Dermis blood vessel endothelial cell (primary cell): ENCODE measurements around the gene SPARC. TPM values are rescaled to one million over a fixed set of nuclear protein-coding genes. Genes with fewer than 3 reads are reported as not detected.

Source experiments
- DNase-seq: peaks from one replicate; pipeline ENCODE4 v3.0.0; 2010
- total RNA-seq: library from RNA; depleted of rRNA; stranded (reverse); fragments of >200 nt; gene quantifications from 2 replicates; pipeline ENCODE4 v1.2.3, GENCODE V29; 2014

The SPARC gene
- total RNA-seq, 1 donor from 2014 or later = 756 TPM

- DNase-seq = no peak
Measured at GRCh38 chr5:151657114-151657513, 29.6 kb downstream of the SPARC start.

DNA sequence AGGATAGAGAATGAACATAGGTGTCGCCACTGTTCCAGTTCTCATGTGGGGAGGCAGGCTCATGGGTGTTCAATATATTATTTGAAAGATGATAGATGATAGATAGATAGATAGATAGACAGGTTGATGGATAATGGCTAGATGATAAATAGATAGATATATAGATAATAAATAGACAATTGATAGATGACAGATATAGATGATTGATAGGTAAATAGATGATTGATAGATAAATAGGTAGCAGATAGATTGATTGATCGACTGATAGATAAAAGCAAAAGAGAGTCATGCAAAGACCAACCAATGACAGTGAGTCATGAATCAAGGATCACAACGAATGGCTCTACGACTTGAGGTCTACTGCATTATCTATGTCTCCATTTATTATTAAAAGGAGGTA is 30.4 kb downstream of the SPARC start:
- DNase-seq = no peak

GRCh38 chr5:151651997-151652645 is 34.6 kb downstream of the SPARC start:
- DNase-seq = peak; percentile 88

DNA sequence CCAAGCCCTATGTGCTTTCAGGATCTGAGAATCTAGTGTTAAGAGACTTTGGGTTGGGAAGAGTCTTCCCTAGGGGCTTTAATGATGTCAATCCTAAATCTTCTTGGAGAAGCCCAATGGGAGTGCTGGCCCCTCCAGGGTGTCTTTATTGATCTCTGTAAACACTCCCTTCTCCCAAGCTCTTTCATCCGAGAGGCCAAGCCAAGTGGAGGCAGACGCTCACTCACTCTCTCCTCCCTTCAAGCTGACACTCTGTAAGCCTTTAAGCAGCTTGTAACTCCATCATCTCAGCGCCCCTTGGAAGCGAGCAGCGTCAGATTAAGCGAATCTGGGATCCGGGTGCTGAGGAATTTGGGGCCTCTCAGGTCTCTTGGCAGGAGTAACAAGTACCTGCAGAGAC is 37.7 kb downstream of the SPARC start:
- DNase-seq = no peak

DNA sequence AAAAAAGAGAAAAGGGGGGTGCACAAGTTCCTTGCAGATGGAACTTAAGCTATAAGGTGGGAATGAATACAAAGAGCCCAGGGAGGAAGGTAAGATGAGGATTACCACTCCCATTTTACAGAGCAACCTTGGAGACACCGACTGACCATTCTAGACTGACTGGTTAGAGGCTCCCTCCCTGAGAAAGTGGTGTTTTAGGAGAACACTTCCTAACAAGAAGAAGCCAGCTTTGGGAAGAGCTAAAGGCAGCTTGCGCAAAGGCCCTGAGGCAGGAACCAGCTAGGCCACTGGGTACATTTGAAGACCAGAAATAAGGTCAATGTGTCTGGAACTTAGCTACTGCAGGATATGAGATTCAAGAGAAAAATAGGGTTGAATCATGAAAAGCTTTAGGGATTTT is 38.6 kb downstream of the SPARC start:
- no peak for DNase-seq

DNA sequence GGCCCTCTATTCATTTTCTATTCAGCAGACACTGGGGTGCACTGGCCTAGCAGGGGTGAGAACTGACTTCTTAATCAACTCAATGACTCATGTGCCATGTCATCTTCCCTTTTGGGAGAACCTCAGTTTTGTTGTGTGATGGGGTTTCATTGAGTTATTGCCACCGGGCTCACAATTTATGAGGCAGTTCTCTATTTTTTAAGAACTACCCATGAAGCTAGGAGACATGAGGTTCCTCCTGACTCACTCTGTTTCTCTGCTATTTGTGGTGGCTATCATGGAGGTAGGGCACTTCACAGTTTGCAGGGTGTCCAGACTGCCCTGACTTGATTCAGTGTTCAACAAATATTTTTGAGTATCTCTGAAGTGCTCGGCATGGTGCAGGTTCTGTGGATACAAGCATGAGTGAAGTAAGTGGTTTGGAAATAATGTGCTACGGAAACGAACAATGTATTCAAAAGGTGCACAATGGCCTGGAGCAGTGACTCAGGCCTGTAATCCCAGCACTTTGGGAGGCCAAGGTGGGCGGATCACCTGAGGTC is 39.3 kb downstream of the SPARC start:
- DNase-seq = no peak

GRCh38 chr5:151646334-151646733 is 40.4 kb downstream of the SPARC start:
- no peak for DNase-seq

DNA sequence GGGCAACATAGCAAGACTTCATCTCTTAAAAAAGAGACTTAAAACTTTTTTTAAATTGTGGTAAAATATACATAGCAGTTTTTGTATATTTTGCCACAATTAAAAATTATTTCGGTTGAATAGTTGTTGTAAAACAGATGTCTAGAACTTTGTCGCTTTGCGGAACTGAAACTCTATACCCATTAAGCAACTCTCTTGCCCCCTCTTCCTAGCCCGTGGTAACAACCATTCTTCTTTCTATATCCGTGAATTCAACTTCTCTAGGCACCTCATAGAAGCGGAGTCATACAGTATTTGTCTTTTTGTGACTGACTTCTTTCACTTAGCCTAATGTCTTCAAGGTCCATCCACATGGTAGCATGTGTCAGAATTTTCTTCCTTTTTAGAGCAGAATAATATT is 43.3 kb downstream of the SPARC start:
- DNase-seq = no peak

- no peak for DNase-seq
Measured at GRCh38 chr5:151642472-151643140, 44.1 kb downstream of the SPARC start.

DNA sequence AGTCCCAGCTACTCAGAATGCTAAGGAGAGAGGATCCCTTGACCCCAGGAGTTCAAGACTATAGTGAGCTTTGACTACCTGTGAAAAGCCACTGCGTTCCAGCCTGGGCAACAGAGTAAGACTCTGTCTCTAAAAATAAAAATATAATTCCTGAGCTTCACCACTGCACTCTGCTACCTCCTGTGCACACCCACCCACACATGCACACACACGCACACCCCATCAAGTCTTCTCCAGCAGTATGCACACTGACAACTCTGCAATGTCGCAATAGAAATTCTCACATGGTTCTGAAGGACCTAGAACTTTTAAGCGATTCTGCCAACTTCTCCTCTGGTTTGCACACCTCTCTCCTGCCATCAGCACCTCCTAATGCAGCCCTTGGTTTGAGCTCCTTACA is 48.1 kb downstream of the SPARC start:
- no peak for DNase-seq

GRCh38 chr5:151637676-151638075 is 49.0 kb downstream of the SPARC start:
- no peak for DNase-seq

DNA sequence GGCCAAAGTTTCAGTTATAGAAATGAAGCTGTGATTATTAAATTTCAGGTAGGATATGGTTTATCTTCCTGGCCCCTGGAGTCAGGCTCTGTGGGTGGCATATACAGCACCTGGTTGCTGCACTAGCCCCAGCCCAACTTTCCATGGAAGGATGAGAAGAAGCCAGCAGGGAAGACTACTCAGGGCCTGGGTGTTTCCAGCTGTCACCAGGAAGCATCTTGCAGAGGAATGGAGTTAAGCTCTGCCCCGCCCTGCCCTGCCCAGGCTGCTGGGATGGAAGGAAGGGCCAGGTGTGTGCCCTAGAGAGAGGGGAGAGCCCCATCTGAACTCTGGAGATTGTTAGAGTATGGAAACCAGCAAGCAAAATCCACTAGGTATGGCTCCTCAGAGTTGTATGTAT is 52.8 kb downstream of the SPARC start:
- no peak for DNase-seq

GRCh38 chr5:151632941-151633340 is 53.8 kb downstream of the SPARC start:
- no peak for DNase-seq

DNA sequence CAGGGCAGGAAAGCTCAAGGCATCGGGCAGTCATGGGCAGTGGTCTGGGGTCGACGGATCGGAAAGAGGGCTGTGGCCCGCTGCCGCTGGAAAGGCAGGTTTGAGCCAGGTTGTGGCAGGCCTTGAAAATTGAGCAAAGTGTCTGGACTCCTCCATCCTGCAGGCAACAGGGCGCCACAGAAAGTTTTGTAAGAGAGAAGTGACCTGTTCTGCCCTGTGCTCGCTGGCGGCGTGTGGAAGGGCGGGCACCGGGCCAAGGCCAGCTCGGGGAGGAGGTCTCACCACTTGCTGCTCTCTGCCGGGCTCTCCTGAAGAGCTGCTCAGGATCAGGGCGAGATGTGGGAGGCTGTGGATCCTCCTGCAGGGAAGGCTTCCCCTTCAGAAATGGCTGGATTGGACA is 54.2 kb downstream of the SPARC start:
- DNase-seq = no peak

DNA sequence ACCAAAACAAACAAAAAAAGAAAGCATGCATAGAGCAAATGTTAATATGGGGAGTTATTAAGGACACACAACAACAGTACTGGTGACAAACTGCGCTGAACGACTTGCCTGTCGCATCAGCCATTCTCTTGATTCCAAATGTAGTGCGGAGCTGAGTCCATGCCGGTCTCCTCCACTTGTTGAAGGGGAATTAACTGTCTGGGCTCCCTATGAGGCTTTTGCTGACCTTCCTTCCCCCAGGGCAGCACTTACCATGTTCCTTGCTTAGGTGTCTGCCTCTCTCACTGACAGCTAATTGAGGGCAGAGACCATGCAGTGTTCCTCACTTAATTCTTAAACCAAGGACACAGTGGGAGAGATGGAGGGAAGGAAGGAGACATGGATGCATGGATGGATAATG is 54.8 kb downstream of the SPARC start:
- no peak for DNase-seq

DNA sequence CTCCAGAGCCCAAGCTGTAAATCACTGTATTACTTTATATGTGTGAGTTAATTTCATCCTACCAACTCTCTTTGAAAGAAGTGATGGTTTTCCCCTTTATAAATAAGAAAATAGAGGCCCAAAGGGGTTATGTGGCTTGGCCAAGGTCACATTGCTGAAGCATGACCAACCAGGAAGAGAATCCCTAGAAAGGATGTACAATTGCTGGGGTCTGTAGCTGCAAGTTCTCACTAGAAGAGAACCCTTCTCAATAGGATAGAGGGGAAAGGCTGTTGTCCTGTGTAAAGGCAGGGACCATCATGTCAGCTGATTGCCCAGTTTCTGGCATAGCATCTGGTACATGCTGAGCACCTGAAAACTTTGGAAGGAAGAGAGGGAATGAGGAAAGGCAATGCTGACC is 56.6 kb downstream of the SPARC start:
- no peak for DNase-seq

- no peak for DNase-seq
Measured at GRCh38 chr5:151628112-151628823, 58.4 kb downstream of the SPARC start.

- DNase-seq = no peak
Measured at GRCh38 chr5:151627650-151628049, 59.1 kb downstream of the SPARC start.

DNA sequence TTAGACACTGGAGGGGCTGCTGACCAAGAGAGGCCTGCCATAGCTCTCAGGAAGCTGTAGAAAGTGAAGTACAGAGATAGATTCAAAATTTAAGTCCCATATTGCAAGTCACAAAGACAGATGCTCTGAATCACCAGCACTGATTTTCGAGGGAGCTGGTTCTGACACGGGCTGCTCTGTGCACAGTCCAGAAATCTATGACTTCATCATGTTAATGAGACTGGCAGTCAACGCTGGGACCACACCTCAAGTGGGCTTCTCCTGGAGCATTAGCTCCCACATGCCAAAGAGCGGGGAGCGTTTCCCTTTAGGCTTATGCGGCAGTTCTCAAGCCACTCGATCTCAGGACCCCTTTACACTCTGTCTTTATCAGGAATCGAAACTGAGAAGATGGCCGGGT is 61.4 kb downstream of the SPARC start:
- DNase-seq = no peak

GRCh38 chr5:151624476-151624875 is 62.2 kb downstream of the SPARC start:
- no peak for DNase-seq

DNA sequence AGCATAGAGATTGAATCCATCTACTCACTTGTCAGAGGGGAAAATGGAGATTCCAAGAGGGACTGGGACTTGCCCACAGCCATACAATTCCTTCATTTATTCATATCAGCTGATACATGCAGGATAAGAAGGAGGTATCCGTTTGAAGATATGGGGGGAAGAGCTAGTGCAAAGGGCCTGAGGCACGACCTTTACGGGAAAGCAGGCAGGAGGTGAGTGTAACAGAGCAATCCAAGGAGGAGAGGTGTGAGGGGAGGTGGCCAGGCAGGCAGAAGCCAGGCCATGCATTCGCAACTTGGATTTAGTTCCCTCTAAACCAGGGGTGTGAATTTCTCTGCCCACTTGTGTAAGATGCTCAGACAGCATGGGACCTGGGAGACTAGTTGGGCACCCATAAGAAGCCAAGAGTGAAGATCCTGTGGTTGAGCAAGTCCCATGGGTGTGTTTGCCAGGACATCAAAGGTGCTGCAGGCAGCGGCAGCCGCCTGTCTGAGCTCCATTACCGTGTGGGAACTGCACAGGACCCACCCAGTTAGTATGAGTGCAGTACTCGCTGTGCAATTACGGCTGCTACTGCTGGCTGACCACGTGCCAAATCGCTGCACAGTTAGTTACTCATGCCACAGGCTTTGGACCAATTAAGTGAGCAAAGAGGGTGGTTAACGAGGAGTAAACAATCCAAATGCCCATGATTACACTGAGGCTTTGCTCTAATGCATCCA is 64.2 kb downstream of the SPARC start:
- DNase-seq = no peak

DNA sequence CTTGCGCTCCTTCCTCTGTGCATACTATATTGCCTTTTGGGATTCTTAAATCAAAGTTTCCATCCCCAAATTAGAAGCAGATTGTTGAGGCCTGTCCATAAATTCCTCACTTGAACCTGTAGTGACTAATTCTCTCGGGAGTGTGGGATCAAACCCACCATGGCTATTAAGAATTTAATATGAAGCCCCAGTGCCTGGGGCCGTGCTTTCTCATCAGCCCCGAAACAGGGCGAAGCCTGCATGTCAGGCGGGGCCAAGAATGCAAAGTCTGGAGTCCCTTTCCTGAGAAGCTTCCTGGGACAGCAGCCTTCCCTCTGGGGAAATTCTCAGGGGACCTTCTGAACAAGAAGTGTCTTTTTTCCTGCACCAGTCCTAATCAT is 66.3 kb downstream of the SPARC start:
- no peak for DNase-seq

- DNase-seq = no peak
Measured at GRCh38 chr5:151619812-151620460, 66.8 kb downstream of the SPARC start.
